Esophagus muscularis mucosa (tissue), 4 donors: ENCODE data around the gene DGCR6L.
"Not testable (repeated sequence)": the region's sequence is repeated elsewhere in the genome, so short reads cannot be mapped to it uniquely, and the experiment has no call there.

ENCODE experiments used
- CTCF ChIP-seq, 3 experiments: fragments of 200-600 bp in 2 of 3; fragments of 450-650 bp in 1 of 3; sonication (generic) in 2 of 3; IDR thresholded peaks; one replicate each; pipeline ENCODE4 v1.5.1; 2017 to 2019; ENCODE audit warnings: antibody characterized with exemption in 3 of 3, mild to moderate bottlenecking in 2 of 3, moderate library complexity in 1 of 3
- EP300 ChIP-seq: sonication (generic); formaldehyde crosslinking; IDR thresholded peaks from one replicate; pipeline ENCODE4 v1.6.1; 2017; ENCODE audit warnings: antibody characterized with exemption
- POLR2A ChIP-seq: fragments of 450-650 bp; IDR thresholded peaks from one replicate; pipeline ENCODE4 v1.6.1; 2017; ENCODE audit warnings: antibody characterized with exemption, moderate library complexity, mild to moderate bottlenecking, low read depth
- POLR2AphosphoS5 ChIP-seq, 2 donors: sonication (generic); formaldehyde crosslinking; IDR thresholded peaks; one replicate each; pipeline ENCODE4 v1.6.1; 2017; ENCODE audit warnings: antibody characterized with exemption in 2 of 2

GRCh38 chr22:20303229-20303534, 16.7 kb downstream of the DGCR6L start:
- not testable (repeated sequence) for TF ChIP-seq EP300; CTCF (IDR thresholded peaks at IDR 0.05); POLR2A; POLR2AphosphoS5 (IDR thresholded peaks at IDR 0.05)
